B cell (primary cell): ENCODE data around the gene ATAD3C.

Experiments used
- CTCF ChIP-seq: fragments of 200-600 bp; IDR thresholded peaks from one replicate; pipeline ENCODE4 v1.8.0; 2022; ENCODE audit warnings: antibody characterized with exemption, mild to moderate bottlenecking
- EZH2 ChIP-seq: IDR thresholded peaks from 2 replicates; pipeline ENCODE4 v1.6.1; 2012; ENCODE audit warnings: borderline replicate concordance, low read depth, mild to moderate bottlenecking, moderate library complexity, low read length; ENCODE audit not compliant: insufficient read depth, poor library complexity, severe bottlenecking

GRCh38 chr1:1421907-1422464 lies 27.5 kb upstream of the ATAD3C start:
- TF ChIP-seq CTCF (no peak), EZH2 (no peak)
